WTC11 (cell line): ENCODE results near the gene EHD3. TPM values are rescaled to one million over a fixed set of nuclear protein-coding genes. Genes with fewer than 3 reads are reported as not detected.

ENCODE experiments used
- ATAC-seq: fragments of 200-7000 bp; cut with Tn5 transposase; 2 replicates; pipeline ENCODE4 v1.10.0; 2021; ENCODE audit warnings: mild to moderate bottlenecking, moderate library complexity
- CTCF ChIA-PET: fragments of 300-600 bp; sonication (Branson Sonifier 250); formaldehyde crosslinking; loops from one replicate; lab custom pipeline; 2021; ENCODE audit warnings: antibody characterized with exemption; lab: Charles Lee
- POLR2A ChIA-PET: fragments of 350-600 bp; sonication (Branson Sonifier 250); formaldehyde crosslinking; loops from one replicate; lab custom pipeline; 2021; ENCODE audit warnings: antibody characterized with exemption; lab: Charles Lee
- DNase-seq: peaks from one replicate; pipeline ENCODE4 v3.0.0; 2021; ENCODE audit warnings: low spot score
- H3K27ac Mint-ChIP-seq: 2 replicates; pipeline ENCODE4 v1.8.0; 2021; ENCODE audit warnings: mixed read lengths
- H3K27me3 Mint-ChIP-seq: 2 replicates; pipeline ENCODE4 v1.8.0; 2021; ENCODE audit warnings: low read depth, mild to moderate bottlenecking, moderate library complexity, mixed read lengths
- H3K36me3 Mint-ChIP-seq: 2 replicates; pipeline ENCODE4 v1.8.0; 2021; ENCODE audit warnings: mixed read lengths
- H3K4me1 Mint-ChIP-seq: 2 replicates; pipeline ENCODE4 v1.8.0; 2022; ENCODE audit warnings: mixed read lengths
- H3K4me3 Mint-ChIP-seq: 2 replicates; pipeline ENCODE4 v1.8.0; 2021; ENCODE audit warnings: mild to moderate bottlenecking, moderate library complexity, mixed read lengths
- H3K9me3 Mint-ChIP-seq: 2 replicates; pipeline ENCODE4 v1.8.0; 2021; ENCODE audit warnings: mixed read lengths
- AFF4 ChIP-seq: sonication (generic); formaldehyde crosslinking; IDR thresholded peaks from 2 replicates; pipeline ENCODE4 v1.8.1; 2023; ENCODE audit warnings: mild to moderate bottlenecking, missing genetic modification reagents, borderline replicate concordance
- ATF3 ChIP-seq: sonication (generic); formaldehyde crosslinking; conservative IDR thresholded peaks from 2 replicates; pipeline ENCODE4 v1.8.1; 2022; ENCODE audit warnings: mild to moderate bottlenecking, missing genetic modification reagents
- CBFB ChIP-seq: sonication (generic); formaldehyde crosslinking; IDR thresholded peaks from 2 replicates; pipeline ENCODE4 v1.8.1; 2022; ENCODE audit warnings: mild to moderate bottlenecking, low read depth, missing genetic modification reagents
- CREB1 ChIP-seq: sonication (generic); formaldehyde crosslinking; IDR thresholded peaks from 2 replicates; pipeline ENCODE4 v1.8.0; 2023; ENCODE audit warnings: mild to moderate bottlenecking, missing genetic modification reagents
- EMX1 ChIP-seq: fragments of 250-450 bp; sonication (Bioruptor Pico); IDR thresholded peaks from 2 replicates; pipeline ENCODE4 v1.8.0; 2021; ENCODE audit warnings: mild to moderate bottlenecking
- ETV6 ChIP-seq: sonication (generic); formaldehyde crosslinking; IDR thresholded peaks from 2 replicates; pipeline ENCODE4 v1.8.1; 2022; ENCODE audit warnings: mild to moderate bottlenecking, missing genetic modification reagents
- GABPB1 ChIP-seq: sonication (generic); formaldehyde crosslinking; IDR thresholded peaks from 2 replicates; pipeline ENCODE4 v1.8.1; 2023; ENCODE audit warnings: mild to moderate bottlenecking, missing genetic modification reagents
- HMGA2 ChIP-seq: fragments of 250-450 bp; sonication (Bioruptor Pico); IDR thresholded peaks from 2 replicates; pipeline ENCODE4 v1.4.0; 2021; ENCODE audit warnings: mild to moderate bottlenecking, moderate library complexity
- IRF2 ChIP-seq: sonication (generic); formaldehyde crosslinking; IDR thresholded peaks from 2 replicates; pipeline ENCODE4 v1.8.0; 2022; ENCODE audit warnings: low read depth, missing genetic modification reagents, borderline replicate concordance
- JUN ChIP-seq: sonication (generic); formaldehyde crosslinking; IDR thresholded peaks from 2 replicates; pipeline ENCODE4 v1.8.0; 2023; ENCODE audit warnings: mild to moderate bottlenecking, missing genetic modification reagents
- MLX ChIP-seq: sonication (generic); formaldehyde crosslinking; IDR thresholded peaks from 2 replicates; pipeline ENCODE4 v1.8.1; 2023; ENCODE audit warnings: mild to moderate bottlenecking, missing genetic modification reagents, moderate library complexity
- PRRX2 ChIP-seq: fragments of 250-450 bp; sonication (Bioruptor Pico); IDR thresholded peaks from 2 replicates; pipeline ENCODE4 v1.8.0; 2021; ENCODE audit warnings: mild to moderate bottlenecking
- SMAD3 ChIP-seq: sonication (generic); formaldehyde crosslinking; IDR thresholded peaks from 2 replicates; pipeline ENCODE4 v1.8.0; 2022; ENCODE audit warnings: missing genetic modification reagents, mild to moderate bottlenecking, borderline replicate concordance
- SMAD4 ChIP-seq: sonication (generic); formaldehyde crosslinking; IDR thresholded peaks from 2 replicates; pipeline ENCODE4 v1.8.0; 2022; ENCODE audit warnings: mild to moderate bottlenecking, missing genetic modification reagents
- SOX15 ChIP-seq: fragments of 250-450 bp; sonication (Bioruptor Pico); IDR thresholded peaks from 2 replicates; pipeline ENCODE4 v1.9.0; 2021; ENCODE audit warnings: mild to moderate bottlenecking
- STAT6 ChIP-seq: sonication (generic); formaldehyde crosslinking; conservative IDR thresholded peaks from 2 replicates; pipeline ENCODE4 v1.8.1; 2023; ENCODE audit warnings: mild to moderate bottlenecking, low read depth, missing genetic modification reagents, moderate library complexity
- TEAD1 ChIP-seq: sonication (generic); formaldehyde crosslinking; IDR thresholded peaks from 2 replicates; pipeline ENCODE4 v1.8.0; 2022; ENCODE audit warnings: mild to moderate bottlenecking, missing genetic modification reagents
- ZNF219 ChIP-seq: sonication (generic); formaldehyde crosslinking; IDR thresholded peaks from 2 replicates; pipeline ENCODE4 v1.8.0; 2023; ENCODE audit warnings: missing genetic modification reagents, mild to moderate bottlenecking, borderline replicate concordance
- ZNF263 ChIP-seq: sonication (generic); formaldehyde crosslinking; IDR thresholded peaks from 2 replicates; pipeline ENCODE4 v1.8.1; 2022; ENCODE audit warnings: low read depth, mild to moderate bottlenecking, moderate library complexity, missing genetic modification reagents
- ZNF281 ChIP-seq: sonication (generic); formaldehyde crosslinking; IDR thresholded peaks from 2 replicates; pipeline ENCODE4 v1.8.0; 2023; ENCODE audit warnings: mild to moderate bottlenecking, missing genetic modification reagents
- ZSCAN18 ChIP-seq: fragments of 250-450 bp; sonication (Bioruptor Pico); IDR thresholded peaks from 2 replicates; pipeline ENCODE4 v2.1.2; 2022; ENCODE audit warnings: mild to moderate bottlenecking, moderate library complexity
- total RNA-seq: library from RNA; stranded (reverse); gene quantifications from 3 replicates; pipeline ENCODE4 v1.2.3, GENCODE V29; 2021

The EHD3 gene
- total RNA-seq, 1 experiment from 2014 or later, result 10.0 TPM

- POLR2A ChIA-PET, result interaction anchor here (1.0 kb wide), 1 partner anchor 130 kb away, joined by 4 read pairs; no protein-coding TSS in a partner anchor
- no peak for ATAC-seq
- Mint-ChIP-seq H3K9me3 (peaks cover 11% of the 10 kb centered on the region), H3K36me3 (peaks cover 5% of the 10 kb centered on the region; the same call in 1 of the 2 replicates), H3K27me3 (no peaks in the 10 kb centered on the region; the same call in 1 of the 2 replicates), H3K27ac (no peak overlapping the region), H3K4me1 (peaks cover 24% of the 10 kb centered on the region), H3K4me3 (no peak overlapping the region)
- DNase-seq, result no peak
- CTCF ChIA-PET, result interaction anchor here (0.9 to 1.3 kb wide), 4 partner anchors 46 to 576 kb away, joined by 3 to 4 read pairs (median 3); partner anchors contain the start of gene EHD3
- TF ChIP-seq SMAD4 (CRISPR knock-in tag), result no peak
- no peak for TF ChIP-seq MLX
- no peak for TF ChIP-seq STAT6 (CRISPR knock-in tag)
- no peak for TF ChIP-seq IRF2 (CRISPR knock-in tag)
- TF ChIP-seq AFF4, result no peak
- TF ChIP-seq HMGA2 (CRISPR knock-in tag), result no peak
- no peak for TF ChIP-seq ZNF219 (CRISPR knock-in tag)
These were observed 53.1 kb downstream of the EHD3 start for GRCh38 chr2:31286961-31287550.

GRCh38 chr2:31287654-31288053, 53.7 kb downstream of the EHD3 start:
- H3K27ac Mint-ChIP-seq, result no peak overlapping the region
- peaks cover 24% of the 10 kb centered on the region for H3K4me1 Mint-ChIP-seq
- H3K27me3 Mint-ChIP-seq, result no peaks in the 10 kb centered on the region; the same call in 1 of the 2 replicates
- ATAC-seq, result no peak
- H3K9me3 Mint-ChIP-seq, result peaks cover 16% of the 10 kb centered on the region
- H3K36me3 Mint-ChIP-seq, result peaks cover 10% of the 10 kb centered on the region
- no peak for DNase-seq
- POLR2A ChIA-PET, result no interaction called here
- no peak overlapping the region for H3K4me3 Mint-ChIP-seq
- CTCF ChIA-PET, result interaction anchor here (1.0 to 1.3 kb wide), 2 partner anchors 46 to 54 kb away, joined by 3 to 4 read pairs; partner anchors contain the start of gene EHD3
- TF ChIP-seq ZNF263 (CRISPR knock-in tag) (no peak), EMX1 (CRISPR knock-in tag) (no peak), CBFB (CRISPR knock-in tag) (no peak), ZNF281 (no peak), MLX (no peak), TEAD1 (no peak), GABPB1 (no peak), ETV6 (CRISPR knock-in tag) (no peak), CREB1 (CRISPR knock-in tag) (no peak), SOX15 (CRISPR knock-in tag) (no peak), ATF3 (CRISPR knock-in tag) (no peak), ZSCAN18 (CRISPR knock-in tag) (no peak), JUN (no peak), PRRX2 (CRISPR knock-in tag) (no peak), SMAD3 (CRISPR knock-in tag) (no peak)
